Measurements from ENCODE around the gene FOXO1. TPM values are rescaled to one million over a fixed set of nuclear protein-coding genes. Genes with fewer than 3 reads are reported as not detected.

The FOXO1 gene
- total RNA-seq, 5 donors from 2014 or later (not counting 1 experiment from before 2014, with no cell fraction given), result 73.0 to 89.1 (median 84.5) TPM

DNA sequence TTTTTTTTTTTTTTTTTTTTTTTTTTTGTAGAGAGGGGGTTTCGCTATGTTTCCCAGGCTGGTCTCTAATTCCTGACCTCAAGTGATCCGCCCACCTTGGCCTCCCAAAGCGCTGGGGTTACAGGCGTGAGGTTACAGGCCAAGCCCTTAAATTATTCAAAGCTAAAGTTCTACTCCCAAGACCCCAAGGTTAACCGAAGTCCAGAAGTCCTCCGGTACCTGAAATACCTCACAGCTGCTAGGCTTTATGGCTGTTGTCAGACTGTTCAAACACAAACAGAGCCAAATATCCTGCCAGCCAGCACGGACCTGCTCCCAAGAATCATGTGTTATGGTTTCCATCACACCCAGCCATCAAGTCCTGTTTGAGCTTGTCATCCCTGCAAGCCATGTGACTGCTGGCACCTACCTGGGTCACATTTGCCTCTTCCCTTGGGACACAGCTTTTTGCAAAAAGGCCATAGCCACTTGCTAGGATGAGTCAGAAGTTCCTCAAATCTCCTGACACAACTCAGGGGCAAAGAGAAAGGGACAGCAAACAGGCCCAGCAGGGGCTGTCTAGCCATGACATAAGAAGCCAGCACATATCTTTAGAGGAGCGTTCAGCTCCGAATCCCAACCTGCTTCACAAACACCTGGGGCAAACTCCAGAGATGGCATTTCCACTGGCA lies 129.9 kb downstream of the FOXO1 start:
- no peak for ATAC-seq (replicated peaks in 1 of 4)
- Mint-ChIP-seq H3K4me3 (no peak overlapping the region), H3K27ac (no peak overlapping the region), H3K27me3 (no peaks in the 10 kb centered on the region), H3K36me3 (no peaks in the 10 kb centered on the region), H3K4me1 (peaks cover 14 to 19% (median 16%) of the 10 kb centered on the region in 3 donors), H3K9me3 (no peaks in the 10 kb centered on the region)
- ChIA-PET POLR2A (interaction anchor here in 1 of 2 donors (0.6 kb wide), 1 partner anchor 29 kb away, joined by 3 read pairs; no protein-coding TSS in a partner anchor), CTCF (interaction anchor here (0.5 to 0.7 kb wide), 3 partner anchors 19 to 129 kb away, joined by 3 to 4 read pairs (median 3); no protein-coding TSS in a partner anchor)
- H3K27ac ChIP-seq (ENCODE audit: low read length), result no peak overlapping the region
- H3K36me3 ChIP-seq (ENCODE audit: control insufficient read depth in 2 of 2, extremely low read depth in 1 of 2, insufficient read depth in 1 of 2, low read length in 1 of 2), result no peaks in the 10 kb centered on the region
- H3K4me3 ChIP-seq (ENCODE audit: control insufficient read depth in 1 of 2, extremely low read depth in 1 of 2, low read length in 1 of 2), result no peak overlapping the region
- no peaks in the 10 kb centered on the region for H3K9me3 ChIP-seq
- 89% methylated on average over 8 of the region's 9 CpGs for WGBS (ENCODE audit: insufficient coverage)
- no peaks in the 10 kb centered on the region for H3K4me1 ChIP-seq (ENCODE audit: control insufficient read depth in 1 of 2, extremely low read depth in 1 of 2, insufficient read depth in 2 of 2, low read length in 2 of 2)
- no peak for DNase-seq
- no peaks in the 10 kb centered on the region for H3K27me3 ChIP-seq (replicated peaks in 1 of 2; ENCODE audit: control insufficient read depth in 2 of 2, extremely low read depth in 1 of 2, insufficient read depth in 2 of 2, low read length in 1 of 2)

DNA sequence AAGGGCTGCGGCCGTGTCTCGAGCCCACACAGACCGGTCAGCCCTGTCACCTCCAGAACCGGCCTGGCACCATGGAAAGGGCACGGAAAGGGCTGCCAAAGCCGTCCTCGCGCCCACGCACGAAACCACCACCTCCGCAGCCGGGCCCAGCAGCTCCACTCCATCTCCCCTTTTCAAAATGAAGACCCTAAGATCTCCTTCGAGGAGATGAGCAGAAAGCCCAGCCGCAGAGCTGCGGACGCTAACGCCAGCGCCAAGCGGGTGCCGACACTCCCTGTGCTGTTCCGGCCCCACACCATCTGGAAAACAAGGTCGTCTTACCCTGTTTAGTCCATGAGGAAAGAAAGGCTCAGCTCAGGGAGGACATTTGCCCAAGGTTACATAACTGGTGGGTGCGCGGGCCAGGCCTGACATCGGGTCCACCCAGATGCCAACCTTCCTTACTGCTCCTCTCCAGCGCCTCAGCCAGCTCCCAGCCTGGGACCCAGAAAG lies 131.1 kb downstream of the FOXO1 start:
- peaks cover 26 to 29% (median 26%) of the 10 kb centered on the region in 3 donors for H3K4me1 Mint-ChIP-seq
- Histone ChIP-seq H3K4me3 (ENCODE audit: control insufficient read depth in 1 of 2, extremely low read depth in 1 of 2, low read length in 1 of 2) (no peak overlapping the region), H3K4me1 (ENCODE audit: control insufficient read depth in 1 of 2, extremely low read depth in 1 of 2, insufficient read depth in 2 of 2, low read length in 2 of 2) (peaks cover 0 to 2% of the 10 kb centered on the region in 2 experiments), H3K27ac (ENCODE audit: low read length) (no peak overlapping the region), H3K9me3 (no peaks in the 10 kb centered on the region), H3K36me3 (ENCODE audit: control insufficient read depth in 2 of 2, extremely low read depth in 1 of 2, insufficient read depth in 1 of 2, low read length in 1 of 2) (no peaks in the 10 kb centered on the region), H3K27me3 (replicated peaks in 1 of 2; ENCODE audit: control insufficient read depth in 2 of 2, extremely low read depth in 1 of 2, insufficient read depth in 2 of 2, low read length in 1 of 2) (no peaks in the 10 kb centered on the region)
- H3K27ac Mint-ChIP-seq, result no peak overlapping the region
- no peaks in the 10 kb centered on the region for H3K36me3 Mint-ChIP-seq
- H3K4me3 Mint-ChIP-seq, result no peak overlapping the region
- H3K27me3 Mint-ChIP-seq, result no peaks in the 10 kb centered on the region
- ChIA-PET POLR2A (interaction anchor here in 1 of 2 donors (0.7 kb wide), 1 partner anchor 34 kb away, joined by 4 read pairs; no protein-coding TSS in a partner anchor), CTCF (no interaction called here)
- DNase-seq (no peak), ATAC-seq (replicated peaks in 1 of 4) (no peak)
- H3K9me3 Mint-ChIP-seq, result no peaks in the 10 kb centered on the region
- WGBS (ENCODE audit: insufficient coverage), result 96% methylated on average over 27 of the region's 27 CpGs

DNA sequence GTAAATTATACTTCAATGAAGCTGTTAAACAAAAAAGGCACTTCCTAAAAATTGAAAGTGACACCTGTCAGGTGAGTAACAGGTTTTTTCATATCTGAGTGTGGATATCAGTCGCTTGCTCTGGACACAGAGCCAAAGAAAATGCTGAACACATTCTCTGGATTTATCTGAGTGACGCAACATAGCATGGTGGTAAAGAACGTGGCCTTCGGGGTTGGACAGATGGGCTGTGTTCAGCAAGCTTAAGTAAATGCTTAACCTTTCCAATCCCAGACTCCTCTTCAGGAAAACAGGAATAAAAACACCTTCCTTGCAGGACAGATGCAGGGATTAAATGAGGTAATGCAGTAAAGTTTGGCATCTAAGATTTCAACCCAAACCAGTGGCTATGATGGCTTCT lies 132.0 kb downstream of the FOXO1 start:
- CTCF ChIA-PET, result no interaction called here

DNA sequence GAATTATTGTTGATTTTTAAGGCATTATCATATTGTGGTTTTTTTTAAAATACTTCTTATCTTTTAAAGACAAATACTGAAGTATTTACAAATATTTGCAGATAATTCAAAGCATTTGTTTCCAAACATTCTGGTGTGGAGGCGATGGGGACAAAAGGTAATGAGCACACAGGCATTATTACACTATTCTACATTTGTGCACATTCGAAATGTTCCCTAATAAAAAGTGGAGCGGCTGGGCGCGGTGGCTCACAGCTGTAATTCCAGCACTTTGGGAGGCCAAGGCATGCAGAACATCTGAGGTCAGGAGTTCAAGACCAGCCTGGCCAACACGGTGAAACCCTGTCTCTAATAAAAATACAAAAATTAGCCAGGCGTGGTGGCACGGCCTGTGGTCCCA lies 133.4 kb downstream of the FOXO1 start:
- Histone ChIP-seq H3K27me3 (replicated peaks in 1 of 2; ENCODE audit: control insufficient read depth in 2 of 2, extremely low read depth in 1 of 2, insufficient read depth in 2 of 2, low read length in 1 of 2) (no peaks in the 10 kb centered on the region), H3K9me3 (no peaks in the 10 kb centered on the region), H3K36me3 (ENCODE audit: control insufficient read depth in 2 of 2, extremely low read depth in 1 of 2, insufficient read depth in 1 of 2, low read length in 1 of 2) (no peaks in the 10 kb centered on the region), H3K4me3 (ENCODE audit: control insufficient read depth in 1 of 2, extremely low read depth in 1 of 2, low read length in 1 of 2) (no peak overlapping the region), H3K4me1 (ENCODE audit: control insufficient read depth in 1 of 2, extremely low read depth in 1 of 2, insufficient read depth in 2 of 2, low read length in 2 of 2) (peaks cover 0 to 2% of the 10 kb centered on the region in 2 experiments), H3K27ac (ENCODE audit: low read length) (no peak overlapping the region)
- DNase-seq (no peak), ATAC-seq (replicated peaks in 1 of 4) (no peak)
- H3K4me1 Mint-ChIP-seq, result peaks cover 28 to 34% (median 29%) of the 10 kb centered on the region in 3 donors
- no peaks in the 10 kb centered on the region for H3K27me3 Mint-ChIP-seq
- 100% methylated on average over 4 of the region's 8 CpGs for whole genome bisulfite sequencing (ENCODE audit: insufficient coverage)
- peaks cover 1% of the 10 kb centered on the region for H3K36me3 Mint-ChIP-seq
- no peak overlapping the region for H3K4me3 Mint-ChIP-seq
- ChIA-PET POLR2A (interaction anchor here in 1 of 2 donors (0.8 kb wide), 1 partner anchor 1097 kb away, joined by 3 read pairs; no protein-coding TSS in a partner anchor), CTCF (no interaction called here)
- H3K9me3 Mint-ChIP-seq, result peaks cover 0 to 7% (median 1%) of the 10 kb centered on the region in 3 donors
- no peak overlapping the region for H3K27ac Mint-ChIP-seq

More for the DNA sequence above, 132.0 kb downstream of the FOXO1 start:
- POLR2A ChIA-PET, result interaction anchor here in 1 of 2 donors (0.9 kb wide), 1 partner anchor 33 kb away, joined by 9 read pairs; no protein-coding TSS in a partner anchor
- H3K4me1 ChIP-seq (ENCODE audit: control insufficient read depth in 1 of 2, extremely low read depth in 1 of 2, insufficient read depth in 2 of 2, low read length in 2 of 2), result peaks cover 0 to 2% of the 10 kb centered on the region in 2 experiments
- no peaks in the 10 kb centered on the region for H3K9me3 ChIP-seq
- Mint-ChIP-seq H3K27ac (no peak overlapping the region), H3K4me3 (no peak overlapping the region), H3K27me3 (no peaks in the 10 kb centered on the region), H3K36me3 (no peaks in the 10 kb centered on the region), H3K4me1 (peaks cover 27 to 32% (median 28%) of the 10 kb centered on the region in 3 donors), H3K9me3 (no peaks in the 10 kb centered on the region)
- DNase-seq, result no peak
- no peak overlapping the region for H3K27ac ChIP-seq (ENCODE audit: low read length)
- no peak overlapping the region for H3K4me3 ChIP-seq (ENCODE audit: control insufficient read depth in 1 of 2, extremely low read depth in 1 of 2, low read length in 1 of 2)
- H3K27me3 ChIP-seq (replicated peaks in 1 of 2; ENCODE audit: control insufficient read depth in 2 of 2, extremely low read depth in 1 of 2, insufficient read depth in 2 of 2, low read length in 1 of 2), result no peaks in the 10 kb centered on the region
- ATAC-seq (replicated peaks in 1 of 4), result no peak
- H3K36me3 ChIP-seq (ENCODE audit: control insufficient read depth in 2 of 2, extremely low read depth in 1 of 2, insufficient read depth in 1 of 2, low read length in 1 of 2), result no peaks in the 10 kb centered on the region
- WGBS (ENCODE audit: insufficient coverage), result no CpG with 5 or more reads among the region's 4 CpGs

DNA sequence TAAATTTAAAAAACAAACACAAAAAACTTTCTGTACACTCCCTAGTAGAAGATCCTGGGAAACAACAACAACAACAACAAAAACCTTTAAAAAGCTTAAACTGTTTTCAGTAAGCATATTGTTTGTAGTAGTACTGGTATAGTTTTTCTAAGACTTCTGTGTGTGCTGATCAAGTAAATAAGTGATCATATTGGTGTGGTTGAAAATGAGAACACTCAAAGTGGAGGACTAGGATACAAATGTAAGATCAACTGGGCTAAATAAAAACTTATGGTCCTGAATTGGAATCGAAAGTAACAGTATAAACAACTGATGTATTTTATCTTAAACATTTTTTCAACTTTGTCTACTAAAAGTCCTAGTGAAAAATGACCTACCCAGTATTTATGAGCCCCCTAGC lies 135.5 kb downstream of the FOXO1 start:
- Mint-ChIP-seq H3K27me3 (no peaks in the 10 kb centered on the region), H3K9me3 (peaks cover 5 to 14% (median 5%) of the 10 kb centered on the region in 3 donors), H3K27ac (peak overlapping the region; percentile 55 to 86), H3K4me3 (peak overlapping the region in 1 of 3 donors; percentile 15), H3K4me1 (peaks cover 28 to 34% (median 29%) of the 10 kb centered on the region in 3 donors), H3K36me3 (peaks cover 6% of the 10 kb centered on the region)
- CTCF ChIA-PET, result no interaction called here
- WGBS (ENCODE audit: insufficient coverage), result no CpG with 5 or more reads among the region's 1 CpG
- no peak overlapping the region for H3K4me3 ChIP-seq (ENCODE audit: control insufficient read depth in 1 of 2, extremely low read depth in 1 of 2, low read length in 1 of 2)
- peaks cover 4% of the 10 kb centered on the region for H3K9me3 ChIP-seq
- H3K36me3 ChIP-seq (ENCODE audit: control insufficient read depth in 2 of 2, extremely low read depth in 1 of 2, insufficient read depth in 1 of 2, low read length in 1 of 2), result no peaks in the 10 kb centered on the region
- H3K4me1 ChIP-seq (ENCODE audit: control insufficient read depth in 1 of 2, extremely low read depth in 1 of 2, insufficient read depth in 2 of 2, low read length in 2 of 2), result peaks cover 0 to 2% of the 10 kb centered on the region in 2 experiments
- H3K27me3 ChIP-seq (replicated peaks in 1 of 2; ENCODE audit: control insufficient read depth in 2 of 2, extremely low read depth in 1 of 2, insufficient read depth in 2 of 2, low read length in 1 of 2), result no peaks in the 10 kb centered on the region
- POLR2A ChIA-PET, result no interaction called here
- DNase-seq (no peak), ATAC-seq (replicated peaks in 1 of 4) (no peak)
- H3K27ac ChIP-seq (ENCODE audit: low read length), result no peak overlapping the region

- H3K4me3 Mint-ChIP-seq, result no peak overlapping the region
- H3K4me3 ChIP-seq (ENCODE audit: control insufficient read depth in 1 of 2, extremely low read depth in 1 of 2, low read length in 1 of 2), result no peak overlapping the region
- no peak overlapping the region for H3K27ac Mint-ChIP-seq
- DNase-seq (no peak), ATAC-seq (replicated peaks in 1 of 4) (no peak)
- H3K9me3 ChIP-seq, result peaks cover 4% of the 10 kb centered on the region
- ChIA-PET POLR2A (no interaction called here), CTCF (interaction anchor here in 1 of 2 donors (0.6 kb wide), 1 partner anchor 586 kb away, joined by 3 read pairs; no protein-coding TSS in a partner anchor)
- 97% methylated on average over 5 of the region's 6 CpGs for WGBS (ENCODE audit: insufficient coverage)
- H3K36me3 ChIP-seq (ENCODE audit: control insufficient read depth in 2 of 2, extremely low read depth in 1 of 2, insufficient read depth in 1 of 2, low read length in 1 of 2), result no peaks in the 10 kb centered on the region
- no peak overlapping the region for H3K27ac ChIP-seq (ENCODE audit: low read length)
- peaks cover 6% of the 10 kb centered on the region for H3K36me3 Mint-ChIP-seq
- H3K4me1 Mint-ChIP-seq, result peaks cover 32 to 39% (median 37%) of the 10 kb centered on the region in 3 donors
- H3K27me3 Mint-ChIP-seq, result no peaks in the 10 kb centered on the region
- peaks cover 0 to 2% of the 10 kb centered on the region in 2 experiments for H3K4me1 ChIP-seq (ENCODE audit: control insufficient read depth in 1 of 2, extremely low read depth in 1 of 2, insufficient read depth in 2 of 2, low read length in 2 of 2)
- H3K9me3 Mint-ChIP-seq, result peaks cover 5 to 14% (median 5%) of the 10 kb centered on the region in 3 donors
- no peaks in the 10 kb centered on the region for H3K27me3 ChIP-seq (replicated peaks in 1 of 2; ENCODE audit: control insufficient read depth in 2 of 2, extremely low read depth in 1 of 2, insufficient read depth in 2 of 2, low read length in 1 of 2)
These were observed 137.6 kb downstream of the FOXO1 start for GRCh38 chr13:40528881-40529280.

All from T-cell (primary cell).